Measurements from ENCODE around the gene CMKLR1. TPM values are rescaled to one million over a fixed set of nuclear protein-coding genes. Genes with fewer than 3 reads are reported as not detected.

CMKLR1 gene, protein sequence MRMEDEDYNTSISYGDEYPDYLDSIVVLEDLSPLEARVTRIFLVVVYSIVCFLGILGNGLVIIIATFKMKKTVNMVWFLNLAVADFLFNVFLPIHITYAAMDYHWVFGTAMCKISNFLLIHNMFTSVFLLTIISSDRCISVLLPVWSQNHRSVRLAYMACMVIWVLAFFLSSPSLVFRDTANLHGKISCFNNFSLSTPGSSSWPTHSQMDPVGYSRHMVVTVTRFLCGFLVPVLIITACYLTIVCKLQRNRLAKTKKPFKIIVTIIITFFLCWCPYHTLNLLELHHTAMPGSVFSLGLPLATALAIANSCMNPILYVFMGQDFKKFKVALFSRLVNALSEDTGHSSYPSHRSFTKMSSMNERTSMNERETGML
- not detected in 2 replicates for polyA plus RNA-seq

DNA sequence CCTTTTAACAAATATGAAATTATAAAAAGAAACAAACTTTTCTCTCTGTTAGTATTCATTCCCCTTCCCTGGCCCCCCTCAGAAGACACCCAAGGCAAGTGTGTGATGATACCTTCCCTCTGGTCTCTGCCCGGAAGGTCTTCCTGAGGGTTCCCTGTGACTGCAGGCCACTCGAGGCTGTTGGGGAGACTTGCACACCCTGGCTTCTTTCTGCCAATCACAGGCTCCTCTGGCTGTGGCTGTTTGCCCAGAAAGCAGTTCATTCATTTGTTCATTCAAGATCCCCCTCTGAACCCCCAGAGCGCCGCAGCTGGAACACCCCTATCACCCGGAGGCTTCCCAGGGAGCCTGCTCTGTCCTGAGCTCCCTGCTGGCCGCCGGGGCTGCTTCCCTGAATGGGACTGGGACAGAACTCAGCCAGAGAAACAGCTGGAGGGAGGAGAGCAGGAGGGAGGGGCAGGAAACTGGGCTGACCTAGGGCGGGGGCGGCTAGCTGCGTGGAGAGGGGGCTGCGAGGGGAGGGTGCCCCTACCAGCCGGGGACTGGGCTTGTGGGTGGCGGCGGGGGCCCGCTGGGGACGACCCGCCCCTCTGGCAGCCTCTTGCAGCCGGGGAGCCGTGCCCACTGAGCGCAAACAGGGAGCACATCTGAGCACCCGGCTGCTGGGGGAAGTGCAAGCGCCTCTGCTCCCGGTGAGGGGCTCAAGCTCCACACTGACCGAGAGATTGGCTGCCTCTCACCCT lies at the start of gene CMKLR1:
Gene CMKLR1 (minus strand): TSS at position 397 of the 743 bp plus-strand sequence. CDS start 45,720 bp downstream, outside the sequence.

Other genes starting within 250 kb of the CMKLR1 start
- gene WSCD2, start 210.0 kb downstream of the CMKLR1 start, polyA plus RNA-seq = 6.9 and 12.9 TPM in 2 replicates
- 22.6 and 29.9 TPM in 2 replicates for gene FICD, start 176.0 kb upstream of the CMKLR1 start, polyA plus RNA-seq
- gene SART3, start 221.9 kb upstream of the CMKLR1 start, polyA plus RNA-seq = 10.0 and 10.4 TPM in 2 replicates
- gene ISCU, start 223.3 kb upstream of the CMKLR1 start, polyA plus RNA-seq = 183 and 186 TPM in 2 replicates

Data from Purkinje cell (primary cell).